Fibroblast of upper back skin (primary cell): ENCODE measurements around the gene TCF4.

ENCODE experiments used
- DNase-seq: peaks from one replicate; pipeline ENCODE4 v3.0.0-alpha.2; 2013

The TCF4 gene

DNA sequence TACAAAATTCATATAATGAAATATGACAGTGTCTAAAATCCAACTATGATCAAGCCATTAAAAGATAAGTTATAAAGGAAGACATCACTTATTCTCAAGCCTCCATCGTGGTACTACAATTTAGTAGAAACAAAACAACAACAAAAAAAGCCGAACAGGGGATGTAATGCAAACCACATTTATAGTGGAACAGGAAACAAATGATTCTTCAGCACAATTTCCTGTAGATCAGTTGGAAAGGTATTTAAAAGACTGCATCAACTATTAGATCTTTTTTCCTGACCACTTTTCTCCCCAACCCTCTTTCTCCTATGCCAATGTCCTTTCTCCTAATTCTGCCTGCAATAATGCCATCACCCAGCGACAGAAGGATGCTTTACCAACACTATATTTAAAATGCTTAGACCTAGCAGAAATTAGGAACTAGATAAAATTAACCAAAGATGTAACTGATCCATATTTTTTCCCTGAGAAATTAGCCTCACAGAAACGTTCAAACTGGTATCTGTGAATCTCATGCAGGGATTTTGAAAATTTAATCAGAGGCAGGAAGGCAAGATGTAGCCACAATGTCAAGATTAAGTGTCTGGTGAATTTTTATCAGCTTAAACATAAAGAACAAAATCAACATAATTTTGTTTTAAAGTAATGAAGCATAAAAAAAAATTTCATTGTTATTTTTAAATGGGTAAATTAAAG lies 271.4 kb downstream of the TCF4 start:
- no peak for DNase-seq

DNA sequence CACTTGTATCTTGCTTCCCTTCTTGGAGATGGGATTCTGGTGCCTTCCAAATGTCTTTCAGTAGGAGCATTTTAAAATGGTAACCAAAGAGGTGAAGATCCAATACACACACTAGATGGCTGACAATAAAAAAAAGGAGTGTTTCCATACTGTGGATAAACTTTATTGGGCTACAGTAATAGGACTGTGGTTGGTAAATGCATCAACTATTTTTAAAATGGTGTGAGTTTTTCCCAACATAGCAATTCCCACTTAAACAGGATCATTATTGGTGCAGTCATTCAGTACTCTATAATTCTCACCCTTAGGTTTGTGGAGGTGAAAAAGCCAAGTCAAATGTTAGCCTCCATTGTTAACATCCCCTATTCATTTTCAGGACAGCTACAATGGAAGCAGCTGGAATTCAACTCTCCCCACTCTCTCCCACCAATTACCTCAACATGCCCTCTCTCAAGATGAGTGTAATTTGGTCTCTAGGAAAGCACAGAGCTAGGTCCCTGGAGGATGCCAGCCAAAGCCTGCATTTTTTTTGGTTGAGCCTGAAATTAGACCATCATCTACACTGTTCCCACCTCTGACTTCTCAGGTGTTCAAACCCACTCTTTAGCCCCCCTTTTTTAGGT lies 273.3 kb downstream of the TCF4 start:
- DNase-seq, result no peak

GRCh38 chr18:55314031-55314430 lies 274.0 kb downstream of the TCF4 start:
- DNase-seq, result no peak

DNA sequence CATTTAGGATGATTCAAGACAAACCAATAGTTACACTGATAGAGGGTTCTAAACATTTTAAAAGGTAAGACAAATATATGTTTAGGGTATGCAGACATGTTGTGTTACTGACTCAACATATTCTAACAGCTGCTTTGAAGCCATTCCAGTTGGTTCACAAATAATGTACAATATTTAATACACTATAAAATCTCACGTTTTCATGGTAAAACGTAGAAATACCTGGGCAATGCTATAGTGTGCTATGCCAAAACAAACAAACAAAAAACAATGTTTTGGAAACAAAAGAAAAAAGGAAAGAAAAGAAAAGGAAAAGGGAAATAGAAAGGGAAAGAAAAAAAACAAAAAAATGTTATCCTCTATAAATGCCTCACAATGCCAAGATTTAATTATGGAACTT lies 277.1 kb downstream of the TCF4 start:
- no peak for DNase-seq

DNA sequence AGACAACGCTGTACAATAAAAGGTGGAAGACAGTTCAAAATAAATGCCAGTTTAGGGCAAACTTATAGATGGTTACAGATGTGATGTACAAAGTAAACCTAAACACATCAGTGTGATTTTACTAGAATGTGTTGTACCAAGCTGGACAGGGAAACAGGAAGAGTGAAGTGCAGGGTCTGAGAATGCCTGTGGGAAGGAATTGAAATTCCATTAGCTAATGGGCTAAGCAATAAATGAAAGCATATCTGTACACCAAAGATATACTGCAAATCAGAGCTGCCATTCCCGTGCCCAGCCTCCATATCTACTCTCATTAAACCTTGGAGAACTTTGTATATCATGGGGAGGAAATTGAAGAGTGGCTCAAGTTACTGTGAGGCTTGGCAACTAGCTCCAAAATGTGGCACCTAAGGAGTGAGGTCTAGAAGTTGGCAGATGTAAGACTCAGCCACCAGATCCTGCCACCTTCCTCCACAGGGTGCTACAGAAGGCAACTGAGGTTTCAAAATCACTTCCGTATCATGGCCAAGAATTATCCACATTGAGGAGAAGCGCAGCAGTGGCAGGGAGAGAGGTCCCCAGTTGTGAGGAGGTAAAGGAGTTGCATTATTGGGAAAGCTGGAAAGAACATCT lies 277.8 kb downstream of the TCF4 start:
- DNase-seq, result no peak

DNA sequence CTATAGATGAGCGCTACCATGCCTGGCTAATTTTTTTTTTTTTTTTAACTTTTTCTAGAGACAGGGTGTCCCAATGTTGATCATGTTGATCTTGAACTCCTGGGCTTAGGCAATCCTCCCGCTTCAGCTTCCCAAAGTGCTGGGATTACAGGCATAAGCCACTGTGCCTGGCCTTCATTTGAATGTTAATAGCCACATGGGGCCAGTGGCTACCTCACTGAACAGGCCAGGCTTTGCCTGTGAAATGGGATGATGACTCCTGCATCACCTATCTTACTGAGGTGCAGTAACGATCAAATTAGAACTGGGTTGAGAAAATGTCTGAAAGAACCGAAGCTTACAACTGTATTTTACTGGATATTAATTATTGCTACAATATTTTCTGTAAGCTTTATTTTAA lies 278.7 kb downstream of the TCF4 start:
- DNase-seq, result no peak

- no peak for DNase-seq
These were observed 280.5 kb downstream of the TCF4 start for GRCh38 chr18:55307505-55307904.

DNA sequence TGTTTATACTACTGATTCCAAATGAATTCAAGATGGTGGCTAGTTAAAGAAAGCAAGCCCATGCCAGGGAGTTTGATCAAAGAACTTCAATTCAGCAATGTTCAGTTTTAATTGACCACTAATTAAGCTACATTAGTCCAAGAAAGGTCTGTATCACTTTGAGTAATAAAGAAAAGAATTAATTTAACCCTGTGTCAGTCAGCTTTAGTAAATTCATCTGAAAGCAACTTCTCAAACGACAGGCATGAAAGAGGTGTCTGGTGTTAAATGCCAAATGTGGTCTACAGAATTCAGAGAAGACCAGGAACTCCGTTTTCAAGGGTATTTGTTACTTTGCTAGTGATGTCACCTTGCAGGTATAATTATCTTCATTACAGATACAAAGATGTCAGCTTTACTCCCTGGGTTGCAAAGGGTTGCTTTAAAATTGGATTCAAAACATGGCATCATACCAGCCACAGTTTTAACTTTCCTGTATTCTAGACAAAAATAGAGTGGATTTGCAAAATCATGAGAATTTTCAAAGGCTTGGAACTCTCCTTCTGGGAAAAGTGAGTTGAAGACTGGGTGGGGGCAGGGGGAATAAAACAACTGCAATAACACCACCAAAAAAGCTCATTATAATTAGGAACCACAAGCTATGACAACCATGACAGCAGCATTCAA lies 281.5 kb downstream of the TCF4 start:
- DNase-seq, result no peak

- DNase-seq, result peak; percentile 45
These were observed 285.7 kb downstream of the TCF4 start for GRCh38 chr18:55302167-55302833.

- no peak for DNase-seq
These were observed 286.2 kb downstream of the TCF4 start for GRCh38 chr18:55301824-55302166.

GRCh38 chr18:55300936-55301531 lies 287.0 kb downstream of the TCF4 start:
- peak; percentile 41 for DNase-seq

DNA sequence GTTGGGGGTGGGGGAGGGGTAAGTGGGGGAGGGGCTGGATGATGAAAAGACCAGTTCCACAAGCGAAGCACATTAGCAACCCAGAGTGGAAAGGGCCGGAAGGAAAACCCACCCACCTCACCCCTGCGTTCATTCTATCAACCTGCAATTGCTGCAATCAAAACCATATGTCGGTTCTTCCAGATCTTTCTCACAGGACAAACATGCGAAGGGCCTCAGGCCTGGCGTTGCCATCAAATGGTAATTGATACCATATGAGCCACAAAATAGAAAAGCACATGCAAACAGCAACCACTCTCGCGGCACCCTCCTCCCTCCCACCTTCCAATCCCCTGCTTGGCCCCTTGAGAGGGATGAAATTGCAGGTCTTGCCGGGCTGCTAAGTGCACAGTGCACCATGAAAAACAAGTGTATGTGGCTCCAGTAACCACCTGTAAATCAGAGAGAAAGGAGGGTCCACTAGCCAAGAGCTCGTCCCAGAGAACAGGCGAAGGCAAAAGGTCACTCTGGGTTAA lies 287.5 kb downstream of the TCF4 start:
- DNase-seq, result peak; percentile 95

- peak; percentile 69 for DNase-seq
These were observed 291.2 kb downstream of the TCF4 start for GRCh38 chr18:55296778-55297177.

DNA sequence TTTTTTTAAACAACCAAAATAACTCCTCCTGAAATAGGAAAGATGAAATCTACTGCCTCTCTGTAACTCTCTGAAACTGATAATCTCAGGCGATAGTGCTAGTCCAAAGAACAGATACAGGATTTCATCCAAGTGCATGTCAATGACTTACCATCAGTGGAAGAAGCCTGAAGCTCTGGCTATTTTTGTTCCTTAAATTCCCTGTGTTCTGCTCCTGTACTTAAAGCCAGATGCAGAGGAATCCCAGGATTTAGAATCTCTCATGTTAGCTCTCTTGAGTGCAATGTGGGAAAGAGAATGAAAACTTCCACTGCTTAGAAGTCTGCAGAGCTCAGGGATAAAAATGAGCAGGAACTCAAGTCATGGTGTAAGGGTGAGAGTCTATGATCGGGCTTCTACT lies 291.9 kb downstream of the TCF4 start:
- no peak for DNase-seq

DNA sequence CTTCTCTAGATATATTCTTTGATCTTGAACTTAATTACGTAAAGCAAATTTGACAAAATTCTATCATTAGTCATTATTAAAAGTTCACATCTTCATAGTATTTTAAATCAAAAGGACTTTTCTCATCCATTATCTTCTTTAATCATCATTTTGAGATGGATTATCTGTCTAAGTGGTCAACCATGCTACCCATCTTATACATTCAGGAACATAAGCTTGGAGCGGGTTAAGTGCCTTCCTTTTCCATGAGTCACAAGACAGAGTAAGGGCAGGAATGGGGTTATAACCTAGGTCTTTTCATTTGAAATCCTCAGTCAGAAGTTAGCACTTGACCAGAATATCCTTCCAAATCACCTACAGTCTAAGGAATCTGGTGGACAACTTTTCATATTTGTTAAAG lies 297.1 kb downstream of the TCF4 start:
- peak; percentile 64 for DNase-seq

GRCh38 chr18:55289775-55290174 lies 298.2 kb downstream of the TCF4 start:
- no peak for DNase-seq

- DNase-seq, result no peak
These were observed 298.9 kb downstream of the TCF4 start for GRCh38 chr18:55289048-55289447.

GRCh38 chr18:55287935-55288868 lies 299.8 kb downstream of the TCF4 start:
- no peak for DNase-seq

GRCh38 chr18:55287149-55287806 lies 300.7 kb downstream of the TCF4 start:
- DNase-seq, result no peak

- DNase-seq, result no peak
These were observed 301.7 kb downstream of the TCF4 start for GRCh38 chr18:55286257-55286825.

GRCh38 chr18:55284614-55285013 lies 303.4 kb downstream of the TCF4 start:
- DNase-seq, result no peak
